HepG2 (cell line): ENCODE measurements around the gene MIER2. TPM values are rescaled to one million over a fixed set of nuclear protein-coding genes. Genes with fewer than 3 reads are reported as not detected.

ENCODE experiments used
- DDIT3 ChIP-seq: sonication (generic); formaldehyde crosslinking; IDR thresholded peaks from 2 replicates; pipeline ENCODE4 v1.4.0; 2020; ENCODE audit warnings: mild to moderate bottlenecking, missing genetic modification reagents
- KAT2B ChIP-seq: fragments of 150-350 bp; IDR thresholded peaks from 2 replicates; pipeline ENCODE4 v1.6.1; 2014; ENCODE audit warnings: low read depth, low read length, borderline replicate concordance
- KDM2A ChIP-seq: sonication (generic); formaldehyde crosslinking; IDR thresholded peaks from 2 replicates; pipeline ENCODE4 v1.4.0; 2020; ENCODE audit warnings: low read depth, missing genetic modification reagents, borderline replicate concordance
- KLF6 ChIP-seq: IDR thresholded peaks from 2 replicates; pipeline ENCODE4 v1.8.0; 2016; ENCODE audit warnings: missing biosample characterization, missing genetic modification reagents
- MAFF ChIP-seq: IDR thresholded peaks from 2 replicates; pipeline ENCODE4 v1.6.1; 2011; ENCODE audit warnings: low read depth, low read length, improper control_type of control experiment
- MAFG ChIP-seq: sonication (generic); formaldehyde crosslinking; IDR thresholded peaks from 2 replicates; pipeline ENCODE4 v1.5.1; 2020; ENCODE audit warnings: mild to moderate bottlenecking, missing genetic modification reagents
- MYC ChIP-seq: sonication (generic); formaldehyde crosslinking; IDR thresholded peaks from 2 replicates; pipeline ENCODE4 v1.9.0; 2021; ENCODE audit warnings: missing genetic modification reagents, borderline replicate concordance
- NBN ChIP-seq: fragments of 450-650 bp; conservative IDR thresholded peaks from 2 replicates; pipeline ENCODE4 v1.6.1; 2017
- NCOA2 ChIP-seq: sonication (generic); formaldehyde crosslinking; IDR thresholded peaks from 2 replicates; pipeline ENCODE4 v1.8.0; 2022; ENCODE audit warnings: inconsistent platforms
- PAX8 ChIP-seq: sonication (generic); formaldehyde crosslinking; IDR thresholded peaks from 2 replicates; pipeline ENCODE4 v1.8.0; 2022; ENCODE audit warnings: mild to moderate bottlenecking, missing genetic modification reagents, borderline replicate concordance
- REXO4 ChIP-seq: sonication (generic); formaldehyde crosslinking; IDR thresholded peaks from 2 replicates; pipeline ENCODE4 v1.8.0; 2022; ENCODE audit warnings: missing genetic modification reagents, mild to moderate bottlenecking, borderline replicate concordance
- SKI ChIP-seq: fragments of 450-650 bp; IDR thresholded peaks from one replicate; pipeline ENCODE4 v1.6.1; 2018; ENCODE audit warnings: mild to moderate bottlenecking; ENCODE audit not compliant: partially characterized antibody
- SOX6 ChIP-seq, 2 experiments: fragments of 450-650 bp in 1 of 2; sonication (generic) in 1 of 2; formaldehyde crosslinking in 1 of 2; IDR thresholded peaks; 2 replicates each; pipeline versions ENCODE4 v1.4.0 to v1.6.1; 2017 to 2020; ENCODE audit warnings: antibody characterized with exemption in 1 of 2, mild to moderate bottlenecking in 1 of 2, missing genetic modification reagents in 1 of 2
- STAG1 ChIP-seq: sonication (generic); formaldehyde crosslinking; IDR thresholded peaks from 2 replicates; pipeline ENCODE4 v1.4.0; 2020; ENCODE audit warnings: missing genetic modification reagents
- YEATS2 ChIP-seq: sonication (generic); formaldehyde crosslinking; IDR thresholded peaks from 2 replicates; pipeline ENCODE4 v1.4.0; 2020; ENCODE audit warnings: missing genetic modification reagents, borderline replicate concordance
- ZIK1 ChIP-seq: sonication (generic); formaldehyde crosslinking; IDR thresholded peaks from 2 replicates; pipeline ENCODE4 v1.5.0; 2020; ENCODE audit warnings: mild to moderate bottlenecking, low read depth, missing genetic modification reagents, borderline replicate concordance
- ZNF251 ChIP-seq: sonication (generic); formaldehyde crosslinking; IDR thresholded peaks from 2 replicates; pipeline ENCODE4 v1.9.0; 2021; ENCODE audit warnings: mild to moderate bottlenecking, missing genetic modification reagents
- ZNF33B ChIP-seq: sonication (generic); formaldehyde crosslinking; IDR thresholded peaks from 2 replicates; pipeline ENCODE4 v1.5.1; 2020; ENCODE audit warnings: mild to moderate bottlenecking, missing genetic modification reagents
- ZNF574 ChIP-seq: sonication (generic); formaldehyde crosslinking; IDR thresholded peaks from 2 replicates; pipeline ENCODE4 v1.4.0; 2020; ENCODE audit warnings: missing genetic modification reagents
- ZNF883 ChIP-seq: sonication (generic); formaldehyde crosslinking; IDR thresholded peaks from 2 replicates; pipeline ENCODE4 v1.5.1; 2020; ENCODE audit warnings: mild to moderate bottlenecking, missing genetic modification reagents; ENCODE audit errors: not compliant biosample characterization
- ZSCAN25 ChIP-seq: sonication (generic); formaldehyde crosslinking; IDR thresholded peaks from 2 replicates; pipeline ENCODE4 v1.8.0; 2022; ENCODE audit warnings: mild to moderate bottlenecking, missing genetic modification reagents
- polyA plus RNA-seq, 8 experiments: library from polyadenylated mRNA; depleted of rRNA in 3 of 8; stranded (reverse) in 7 of 8; unstranded in 1 of 8; fragments of >200 nt; fragmentation: Illumina TruSeq in 4 of 8; extraction: Trizol in 4 of 8; gene quantifications; 2 replicates each; pipeline versions ENCODE4 v1.2.1 to v1.2.3, GENCODE V29; 2011 to 2016; ENCODE audit warnings: low read depth in 4 of 8, missing spikeins in 1 of 8, mixed read lengths in 1 of 8; ENCODE audit not compliant: insufficient read depth in 1 of 8
- total RNA-seq, 5 experiments: library from RNA; depleted of rRNA; stranded (reverse); fragments of >200 nt; fragmentation: Illumina TruSeq; extraction: Trizol; gene quantifications; 2 replicates each; pipeline ENCODE4 v1.2.3, GENCODE V29; 2016; ENCODE audit warnings: low read depth in 1 of 5
- TF ChIP-seq, protein P1 (sequence below): sonication (generic); formaldehyde crosslinking; IDR thresholded peaks from 2 replicates; pipeline ENCODE4 v1.8.1; 2022; ENCODE audit warnings: mild to moderate bottlenecking, missing genetic modification reagents
- TF ChIP-seq, protein P2 (sequence below): IDR thresholded peaks from 2 replicates; pipeline ENCODE4 v1.6.1; 2016; ENCODE audit warnings: control low read depth
- TF ChIP-seq, protein P3 (sequence below): sonication (generic); formaldehyde crosslinking; IDR thresholded peaks from 2 replicates; pipeline ENCODE4 v1.5.0; 2020; ENCODE audit warnings: missing genetic modification reagents

Gene MIER2
- total and polyA plus RNA-seq, 2 of the 13 experiments (the other 11 are each of a cell fraction or from before 2014, with no cell fraction given) = 9.6 to 25.7 TPM

- TF ChIP-seq MAFG (no peak), ZNF574 (CRISPR knock-in tag) (peak; percentile 25; the same call in 1 of the 2 replicates), MAFF (no peak), KLF6 (CRISPR knock-in tag) (no peak), ZNF883 (peak; percentile 25), STAG1 (CRISPR knock-in tag) (peak; percentile 90), NCOA2 (CRISPR knock-in tag) (no peak), ZNF251 (no peak), KAT2B (no peak), YEATS2 (CRISPR knock-in tag) (no peak), ZNF33B (CRISPR knock-in tag) (no peak), REXO4 (no peak), MYC (CRISPR knock-in tag) (no peak), PAX8 (no peak), NBN (no peak), ZIK1 (no peak), SOX6 (IDR thresholded peaks at IDR 0.05) (no peak), SOX6 (CRISPR knock-in tag; IDR thresholded peaks at IDR 0.05) (no peak), DDIT3 (no peak), SKI (no peak), ZSCAN25 (CRISPR knock-in tag) (no peak), KDM2A (CRISPR knock-in tag) (peak; percentile 48; the same call in 1 of the 2 replicates)
- TF ChIP-seq, protein P1, sequence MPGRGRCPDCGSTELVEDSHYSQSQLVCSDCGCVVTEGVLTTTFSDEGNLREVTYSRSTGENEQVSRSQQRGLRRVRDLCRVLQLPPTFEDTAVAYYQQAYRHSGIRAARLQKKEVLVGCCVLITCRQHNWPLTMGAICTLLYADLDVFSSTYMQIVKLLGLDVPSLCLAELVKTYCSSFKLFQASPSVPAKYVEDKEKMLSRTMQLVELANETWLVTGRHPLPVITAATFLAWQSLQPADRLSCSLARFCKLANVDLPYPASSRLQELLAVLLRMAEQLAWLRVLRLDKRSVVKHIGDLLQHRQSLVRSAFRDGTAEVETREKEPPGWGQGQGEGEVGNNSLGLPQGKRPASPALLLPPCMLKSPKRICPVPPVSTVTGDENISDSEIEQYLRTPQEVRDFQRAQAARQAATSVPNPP (CRISPR knock-in tag) = no peak
- TF ChIP-seq, protein P2, sequence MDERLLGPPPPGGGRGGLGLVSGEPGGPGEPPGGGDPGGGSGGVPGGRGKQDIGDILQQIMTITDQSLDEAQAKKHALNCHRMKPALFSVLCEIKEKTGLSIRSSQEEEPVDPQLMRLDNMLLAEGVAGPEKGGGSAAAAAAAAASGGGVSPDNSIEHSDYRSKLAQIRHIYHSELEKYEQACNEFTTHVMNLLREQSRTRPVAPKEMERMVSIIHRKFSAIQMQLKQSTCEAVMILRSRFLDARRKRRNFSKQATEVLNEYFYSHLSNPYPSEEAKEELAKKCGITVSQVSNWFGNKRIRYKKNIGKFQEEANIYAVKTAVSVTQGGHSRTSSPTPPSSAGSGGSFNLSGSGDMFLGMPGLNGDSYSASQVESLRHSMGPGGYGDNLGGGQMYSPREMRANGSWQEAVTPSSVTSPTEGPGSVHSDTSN (CRISPR knock-in tag) = peak; percentile 37
- TF ChIP-seq, protein P3, sequence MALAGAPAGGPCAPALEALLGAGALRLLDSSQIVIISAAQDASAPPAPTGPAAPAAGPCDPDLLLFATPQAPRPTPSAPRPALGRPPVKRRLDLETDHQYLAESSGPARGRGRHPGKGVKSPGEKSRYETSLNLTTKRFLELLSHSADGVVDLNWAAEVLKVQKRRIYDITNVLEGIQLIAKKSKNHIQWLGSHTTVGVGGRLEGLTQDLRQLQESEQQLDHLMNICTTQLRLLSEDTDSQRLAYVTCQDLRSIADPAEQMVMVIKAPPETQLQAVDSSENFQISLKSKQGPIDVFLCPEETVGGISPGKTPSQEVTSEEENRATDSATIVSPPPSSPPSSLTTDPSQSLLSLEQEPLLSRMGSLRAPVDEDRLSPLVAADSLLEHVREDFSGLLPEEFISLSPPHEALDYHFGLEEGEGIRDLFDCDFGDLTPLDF (CRISPR knock-in tag) = no peak
Observed at GRCh38 chr19:383922-384798, 39.6 kb upstream of the MIER2 start (continued).
